Immature natural killer cell (primary cell): ENCODE results near the gene FAM135A. TPM values are rescaled to one million over a fixed set of nuclear protein-coding genes. Genes with fewer than 3 reads are reported as not detected.
A peak's percentile ranks its signal among the peaks of the same experiment; 100 is the strongest.

Experiments used
- DNase-seq, 3 donors: peaks; one replicate each; pipeline ENCODE4 v3.0.0; 2022; ENCODE audit warnings: mixed read lengths in 1 of 3
- H3K27ac Mint-ChIP-seq, 6 donors: one replicate each; pipeline ENCODE4 v1.8.0; 2020; ENCODE audit warnings: mixed read lengths in 6 of 6, mild to moderate bottlenecking in 5 of 6, inconsistent platforms in 4 of 6, moderate library complexity in 3 of 6
- H3K27me3 Mint-ChIP-seq, 3 donors: one replicate each; pipeline ENCODE4 v1.8.0; 2020 to 2021; ENCODE audit warnings: low read depth in 3 of 3, mild to moderate bottlenecking in 3 of 3, mixed read lengths in 3 of 3, moderate library complexity in 3 of 3, inconsistent platforms in 1 of 3
- H3K36me3 Mint-ChIP-seq, 3 donors: one replicate each; pipeline ENCODE4 v1.8.0; 2020; ENCODE audit warnings: mixed read lengths in 3 of 3, inconsistent platforms in 2 of 3, mild to moderate bottlenecking in 2 of 3
- H3K4me1 Mint-ChIP-seq, 2 donors: one replicate each; pipeline ENCODE4 v1.8.0; 2020; ENCODE audit warnings: inconsistent platforms in 2 of 2, mild to moderate bottlenecking in 2 of 2, mixed read lengths in 2 of 2, moderate library complexity in 1 of 2
- H3K4me3 Mint-ChIP-seq, 5 donors: one replicate each; pipeline ENCODE4 v1.8.0; 2020; ENCODE audit warnings: mild to moderate bottlenecking in 5 of 5, mixed read lengths in 5 of 5, inconsistent platforms in 3 of 5, moderate library complexity in 3 of 5
- H3K9me3 Mint-ChIP-seq, 6 donors: one replicate each; pipeline ENCODE4 v1.8.0; 2020; ENCODE audit warnings: mild to moderate bottlenecking in 6 of 6, mixed read lengths in 6 of 6, inconsistent platforms in 4 of 6, moderate library complexity in 3 of 6
- polyA plus RNA-seq, 3 donors: library from polyadenylated mRNA; unstranded; fragments of 300-500 nt; fragmentation: Illumina TruSeq; gene quantifications; one replicate each; pipeline ENCODE4 v1.2.3, GENCODE V29; 2021

Gene FAM135A
- 1 to 10 TPM in 2 of 3 donors, not detected in 1; 2.1 to 2.5 TPM for polyA plus RNA-seq

- Mint-ChIP-seq H3K9me3 (peaks cover 0 to 1% (median 0%) of the 10 kb centered on the region in 6 donors), H3K27ac (peak within 1 kb of the TSS; percentile 74 to 90 (median 86)), H3K4me1 (peaks cover 18 to 25% of the 10 kb centered on the region in 2 donors), H3K4me3 (peak within 1 kb of the TSS; percentile 88 to 95 (median 92)), H3K36me3 (no peaks in the 10 kb centered on the region), H3K27me3 (peaks cover 9 to 23% (median 11%) of the 10 kb centered on the region in 3 donors)
- DNase-seq = peak; percentile 84 to 89 (median 87)
Observed at GRCh38 chr6:70413114-70413991, at the start of gene FAM135A. Gene FAM135A, plus strand, starts transcription at chr6:70413508. Its CDS starts 14,835 bp downstream, at chr6:70428343.

- Mint-ChIP-seq H3K27ac (no peak overlapping the region), H3K36me3 (no peaks in the 10 kb centered on the region), H3K4me1 (no peaks in the 10 kb centered on the region), H3K4me3 (no peak overlapping the region), H3K9me3 (no peaks in the 10 kb centered on the region), H3K27me3 (peaks cover 0 to 6% (median 4%) of the 10 kb centered on the region in 3 donors)
- no peak for DNase-seq
Observed at GRCh38 chr6:70363741-70364493, 49.4 kb upstream of the FAM135A start.

- H3K9me3 Mint-ChIP-seq = no peaks in the 10 kb centered on the region
Observed at GRCh38 chr6:70369332-70369950, 43.9 kb upstream of the FAM135A start.

GRCh38 chr6:70370496-70370895 is 42.8 kb upstream of the FAM135A start:
- no peaks in the 10 kb centered on the region for H3K36me3 Mint-ChIP-seq
- no peaks in the 10 kb centered on the region for H3K9me3 Mint-ChIP-seq
- no peaks in the 10 kb centered on the region for H3K4me1 Mint-ChIP-seq
- DNase-seq = no peak
- peaks cover 0 to 6% (median 6%) of the 10 kb centered on the region in 3 donors for H3K27me3 Mint-ChIP-seq
- H3K4me3 Mint-ChIP-seq = no peak overlapping the region
- no peak overlapping the region for H3K27ac Mint-ChIP-seq

More at GRCh38 chr6:70369332-70369950, 43.9 kb upstream of the FAM135A start:
- Mint-ChIP-seq H3K27me3 (peaks cover 0 to 6% (median 6%) of the 10 kb centered on the region in 3 donors), H3K36me3 (no peaks in the 10 kb centered on the region), H3K4me1 (no peaks in the 10 kb centered on the region), H3K27ac (no peak overlapping the region), H3K4me3 (no peak overlapping the region)
- peak; percentile 22 to 46 (median 33) for DNase-seq

GRCh38 chr6:70371454-70372105 is 41.7 kb upstream of the FAM135A start:
- Mint-ChIP-seq H3K27me3 (peaks cover 1 to 8% (median 6%) of the 10 kb centered on the region in 3 donors), H3K4me3 (no peak overlapping the region), H3K9me3 (no peaks in the 10 kb centered on the region), H3K4me1 (no peaks in the 10 kb centered on the region), H3K27ac (no peak overlapping the region), H3K36me3 (no peaks in the 10 kb centered on the region)
- peak; percentile 8 to 45 (median 23) for DNase-seq

GRCh38 chr6:70375166-70375565 is 38.1 kb upstream of the FAM135A start:
- no peak overlapping the region for H3K4me3 Mint-ChIP-seq
- no peaks in the 10 kb centered on the region for H3K9me3 Mint-ChIP-seq
- H3K27me3 Mint-ChIP-seq = peaks cover 1 to 6% (median 6%) of the 10 kb centered on the region in 3 donors
- DNase-seq = no peak
- H3K36me3 Mint-ChIP-seq = no peaks in the 10 kb centered on the region
- no peaks in the 10 kb centered on the region for H3K4me1 Mint-ChIP-seq
- H3K27ac Mint-ChIP-seq = no peak overlapping the region

GRCh38 chr6:70375882-70376281 is 37.4 kb upstream of the FAM135A start:
- Mint-ChIP-seq H3K4me1 (no peaks in the 10 kb centered on the region), H3K27ac (no peak overlapping the region), H3K36me3 (no peaks in the 10 kb centered on the region), H3K27me3 (peaks cover 1 to 9% (median 6%) of the 10 kb centered on the region in 3 donors), H3K9me3 (no peaks in the 10 kb centered on the region), H3K4me3 (no peak overlapping the region)
- no peak for DNase-seq

GRCh38 chr6:70376628-70377027 is 36.7 kb upstream of the FAM135A start:
- no peaks in the 10 kb centered on the region for H3K9me3 Mint-ChIP-seq
- H3K36me3 Mint-ChIP-seq = no peaks in the 10 kb centered on the region
- H3K27ac Mint-ChIP-seq = no peak overlapping the region
- H3K27me3 Mint-ChIP-seq = peaks cover 1 to 8% (median 6%) of the 10 kb centered on the region in 3 donors
- H3K4me3 Mint-ChIP-seq = no peak overlapping the region
- DNase-seq = no peak
- no peaks in the 10 kb centered on the region for H3K4me1 Mint-ChIP-seq

- no peak overlapping the region for H3K27ac Mint-ChIP-seq
- H3K27me3 Mint-ChIP-seq = peaks cover 1 to 6% (median 5%) of the 10 kb centered on the region in 3 donors
- no peak for DNase-seq
Observed at GRCh38 chr6:70377372-70377771, 35.9 kb upstream of the FAM135A start.

GRCh38 chr6:70379473-70380013 is 33.8 kb upstream of the FAM135A start:
- no peak overlapping the region for H3K4me3 Mint-ChIP-seq
- H3K27me3 Mint-ChIP-seq = peaks cover 1 to 6% (median 4%) of the 10 kb centered on the region in 3 donors
- DNase-seq = no peak
- H3K9me3 Mint-ChIP-seq = peaks cover 0 to under 1% (median 0%) of the 10 kb centered on the region in 6 donors
- no peaks in the 10 kb centered on the region for H3K36me3 Mint-ChIP-seq
- H3K27ac Mint-ChIP-seq = no peak overlapping the region
- no peaks in the 10 kb centered on the region for H3K4me1 Mint-ChIP-seq

More at GRCh38 chr6:70377372-70377771, 35.9 kb upstream of the FAM135A start:
- Mint-ChIP-seq H3K9me3 (no peaks in the 10 kb centered on the region), H3K4me3 (no peak overlapping the region), H3K36me3 (no peaks in the 10 kb centered on the region), H3K4me1 (no peaks in the 10 kb centered on the region)

- H3K4me3 Mint-ChIP-seq = no peak overlapping the region
- H3K36me3 Mint-ChIP-seq = no peaks in the 10 kb centered on the region
- H3K9me3 Mint-ChIP-seq = peaks cover 0 to 2% (median 0%) of the 10 kb centered on the region in 6 donors
- H3K27me3 Mint-ChIP-seq = peaks cover 1 to 6% (median 4%) of the 10 kb centered on the region in 3 donors
- no peak for DNase-seq
- H3K27ac Mint-ChIP-seq = no peak overlapping the region
- no peaks in the 10 kb centered on the region for H3K4me1 Mint-ChIP-seq
Observed at GRCh38 chr6:70380252-70380651, 33.1 kb upstream of the FAM135A start.

- H3K36me3 Mint-ChIP-seq = no peaks in the 10 kb centered on the region
- DNase-seq = no peak
- H3K27me3 Mint-ChIP-seq = peaks cover 0 to 6% (median 4%) of the 10 kb centered on the region in 3 donors
- no peak overlapping the region for H3K27ac Mint-ChIP-seq
- H3K9me3 Mint-ChIP-seq = peaks cover 0 to 2% (median 0%) of the 10 kb centered on the region in 6 donors
- H3K4me1 Mint-ChIP-seq = no peaks in the 10 kb centered on the region
- no peak overlapping the region for H3K4me3 Mint-ChIP-seq
Observed at GRCh38 chr6:70380771-70381416, 32.4 kb upstream of the FAM135A start.
